ENCODE measurements around the gene EPC2.

The EPC2 gene

GRCh38 chr2:148617219-148617618, 27.3 kb upstream of the EPC2 start:
- Histone ChIP-seq H3F3A (ENCODE audit: control insufficient read depth, insufficient read depth) (no peaks in the 10 kb centered on the region), H3K9me2 (replicated peaks; ENCODE audit: control insufficient read depth, low read length) (no peaks in the 10 kb centered on the region), H3K9me3 (ENCODE audit: control insufficient read depth, insufficient read depth, low read length) (no peaks in the 10 kb centered on the region), H3K4me1 (ENCODE audit: control insufficient read depth, low read length) (peaks cover 36% of the 10 kb centered on the region), H3K4me3 (ENCODE audit: low read length) (no peak overlapping the region), H3K27ac (ENCODE audit: low read depth, low read length) (no peak overlapping the region), H3K79me2 (ENCODE audit: control insufficient read depth, low read length) (no peaks in the 10 kb centered on the region), H4K20me1 (ENCODE audit: control insufficient read depth, insufficient read depth, low read depth, low read length) (no peaks in the 10 kb centered on the region), H3K36me3 (ENCODE audit: control insufficient read depth, low read length) (no peaks in the 10 kb centered on the region), H3K27me3 (ENCODE audit: control insufficient read depth, low read length) (no peaks in the 10 kb centered on the region), H3K4me2 (ENCODE audit: low read length) (no peak overlapping the region)
- TF ChIP-seq CTCF (IDR thresholded peaks at IDR 0.05; ENCODE audit: low read depth, low read length, poor library complexity, severe bottlenecking) (no peak), EZH2phosphoT487 (IDR thresholded peaks at IDR 0.05; ENCODE audit: borderline replicate concordance, low read length) (no peak)

GRCh38 chr2:148619560-148620195, 24.9 kb upstream of the EPC2 start:
- Histone ChIP-seq H4K20me1 (ENCODE audit: control insufficient read depth, insufficient read depth, low read depth, low read length) (no peaks in the 10 kb centered on the region), H3K27me3 (ENCODE audit: control insufficient read depth, low read length) (no peaks in the 10 kb centered on the region), H3F3A (ENCODE audit: control insufficient read depth, insufficient read depth) (no peaks in the 10 kb centered on the region), H3K79me2 (ENCODE audit: control insufficient read depth, low read length) (no peaks in the 10 kb centered on the region), H3K4me2 (ENCODE audit: low read length) (peak overlapping the region; percentile 35), H3K9me3 (ENCODE audit: control insufficient read depth, insufficient read depth, low read length) (no peaks in the 10 kb centered on the region), H3K9me2 (replicated peaks; ENCODE audit: control insufficient read depth, low read length) (no peaks in the 10 kb centered on the region), H3K4me3 (ENCODE audit: low read length) (no peak overlapping the region), H3K4me1 (ENCODE audit: control insufficient read depth, low read length) (peaks cover 25% of the 10 kb centered on the region), H3K36me3 (ENCODE audit: control insufficient read depth, low read length) (no peaks in the 10 kb centered on the region), H3K27ac (ENCODE audit: low read depth, low read length) (no peak overlapping the region)
- TF ChIP-seq CTCF (IDR thresholded peaks at IDR 0.05; ENCODE audit: low read depth, low read length, poor library complexity, severe bottlenecking) (no peak), EZH2phosphoT487 (IDR thresholded peaks at IDR 0.05; ENCODE audit: borderline replicate concordance, low read length) (no peak)

GRCh38 chr2:148622366-148622765, 22.2 kb upstream of the EPC2 start:
- Histone ChIP-seq H3F3A (ENCODE audit: control insufficient read depth, insufficient read depth) (no peaks in the 10 kb centered on the region), H3K79me2 (ENCODE audit: control insufficient read depth, low read length) (no peaks in the 10 kb centered on the region), H3K4me1 (ENCODE audit: control insufficient read depth, low read length) (peaks cover 13% of the 10 kb centered on the region), H3K9me2 (replicated peaks; ENCODE audit: control insufficient read depth, low read length) (no peaks in the 10 kb centered on the region; the same call in 1 of the 2 replicates), H3K27ac (ENCODE audit: low read depth, low read length) (no peak overlapping the region), H3K9me3 (ENCODE audit: control insufficient read depth, insufficient read depth, low read length) (no peaks in the 10 kb centered on the region), H3K27me3 (ENCODE audit: control insufficient read depth, low read length) (no peaks in the 10 kb centered on the region), H3K4me2 (ENCODE audit: low read length) (no peak overlapping the region), H4K20me1 (ENCODE audit: control insufficient read depth, insufficient read depth, low read depth, low read length) (no peaks in the 10 kb centered on the region), H3K36me3 (ENCODE audit: control insufficient read depth, low read length) (no peaks in the 10 kb centered on the region), H3K4me3 (ENCODE audit: low read length) (no peak overlapping the region)
- no peak for TF ChIP-seq CTCF (IDR thresholded peaks at IDR 0.05; ENCODE audit: low read depth, low read length, poor library complexity, severe bottlenecking)
- no peak for TF ChIP-seq EZH2phosphoT487 (IDR thresholded peaks at IDR 0.05; ENCODE audit: borderline replicate concordance, low read length)
